ENCODE measurements around the gene VPS37C.

Gene VPS37C

DNA sequence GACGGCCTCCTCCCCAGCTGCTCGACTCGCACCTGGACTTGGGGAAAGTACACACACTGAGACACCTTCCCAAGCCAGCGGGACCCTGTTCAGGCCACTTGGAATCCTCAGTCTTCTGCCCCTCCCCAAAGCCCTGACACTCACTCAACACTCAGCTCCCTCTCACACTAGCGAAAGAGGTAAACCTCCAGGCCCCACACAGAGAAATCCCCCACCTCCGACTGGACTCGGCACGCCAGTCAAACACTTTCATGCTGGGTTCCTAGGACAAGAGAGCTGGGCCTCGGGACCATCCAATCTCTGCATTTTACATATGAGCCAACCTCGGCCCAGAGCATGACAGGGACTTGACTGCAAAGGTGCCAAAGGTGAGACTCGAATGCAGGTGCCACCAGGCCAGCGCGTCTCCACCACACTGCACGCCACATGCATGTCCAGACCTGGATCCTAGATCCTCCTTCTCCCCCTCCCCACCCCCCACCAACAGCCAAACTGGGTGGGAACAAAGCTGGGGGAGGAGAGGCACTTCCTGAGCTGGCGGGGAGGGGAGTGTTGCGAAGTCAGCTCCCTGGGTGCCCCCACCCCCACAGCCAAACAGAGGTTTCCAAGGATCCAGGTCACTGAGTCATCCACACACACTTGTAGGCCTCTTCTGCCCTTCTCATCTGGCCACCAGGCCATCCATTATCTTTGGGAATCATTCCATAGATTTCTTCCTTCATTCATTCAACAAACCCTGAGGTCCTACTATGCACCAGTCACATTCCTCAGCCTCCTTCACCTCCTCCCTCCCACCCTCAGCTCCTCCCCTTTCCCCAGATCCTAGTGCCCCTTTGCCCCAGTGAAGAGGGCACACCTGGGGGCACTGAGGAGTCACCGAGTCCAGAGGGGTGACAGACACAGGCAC is 69.6 kb downstream of the VPS37C start:
- no peak overlapping the region for H3K27ac ChIP-seq
- no peak for TF ChIP-seq CTCF (IDR thresholded peaks at IDR 0.05)
- no peak for TF ChIP-seq ZFX (IDR thresholded peaks at IDR 0.05; ENCODE audit: borderline replicate concordance)

GRCh38 chr11:61090982-61091372 is 70.2 kb downstream of the VPS37C start:
- no peak for TF ChIP-seq ZFX (IDR thresholded peaks at IDR 0.05; ENCODE audit: borderline replicate concordance)
- no peak for TF ChIP-seq CTCF (IDR thresholded peaks at IDR 0.05)
- no peak overlapping the region for H3K27ac ChIP-seq

GRCh38 chr11:61090521-61090920 is 70.7 kb downstream of the VPS37C start:
- no peak overlapping the region for H3K27ac ChIP-seq
- TF ChIP-seq ZFX (IDR thresholded peaks at IDR 0.05; ENCODE audit: borderline replicate concordance) (no peak), CTCF (IDR thresholded peaks at IDR 0.05) (no peak)

- TF ChIP-seq CTCF (IDR thresholded peaks at IDR 0.05): no peak
- H3K27ac ChIP-seq: no peak overlapping the region
These were observed 71.3 kb downstream of the VPS37C start for GRCh38 chr11:61089806-61090491.

- H3K27ac ChIP-seq: no peak overlapping the region
- TF ChIP-seq ZFX (IDR thresholded peaks at IDR 0.05; ENCODE audit: borderline replicate concordance) (no peak), CTCF (IDR thresholded peaks at IDR 0.05) (no peak)
These were observed 73.7 kb downstream of the VPS37C start for GRCh38 chr11:61087426-61088119.

GRCh38 chr11:61083601-61084147 is 77.6 kb downstream of the VPS37C start:
- H3K27ac ChIP-seq: no peak overlapping the region
- TF ChIP-seq ZFX (IDR thresholded peaks at IDR 0.05; ENCODE audit: borderline replicate concordance) (no peak), CTCF (IDR thresholded peaks at IDR 0.05) (no peak)

Measured in 22Rv1 (cell line).